ENCODE data around the gene ZMYND12. TPM values are rescaled to one million over a fixed set of nuclear protein-coding genes. Genes with fewer than 3 reads are reported as not detected.
"Not testable (repeated sequence)": the region's sequence is repeated elsewhere in the genome, so short reads cannot be mapped to it uniquely, and the experiment has no call there.

Gene ZMYND12, protein sequence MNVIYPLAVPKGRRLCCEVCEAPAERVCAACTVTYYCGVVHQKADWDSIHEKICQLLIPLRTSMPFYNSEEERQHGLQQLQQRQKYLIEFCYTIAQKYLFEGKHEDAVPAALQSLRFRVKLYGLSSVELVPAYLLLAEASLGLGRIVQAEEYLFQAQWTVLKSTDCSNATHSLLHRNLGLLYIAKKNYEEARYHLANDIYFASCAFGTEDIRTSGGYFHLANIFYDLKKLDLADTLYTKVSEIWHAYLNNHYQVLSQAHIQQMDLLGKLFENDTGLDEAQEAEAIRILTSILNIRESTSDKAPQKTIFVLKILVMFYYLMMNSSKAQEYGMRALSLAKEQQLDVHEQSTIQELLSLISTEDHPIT
- total RNA-seq: 1 to 10 TPM in 1 of 4 donors, under 1 TPM in 3; 0.54 to 1.1 (median 0.77) TPM
- 10 to 100 TPM in 1 of 3 donors, 1 to 10 TPM in 2; 1.0 to 10.9 (median 1.2) TPM for polyA plus RNA-seq

GRCh38 chr1:42456010-42456753, at the start of gene ZMYND12, which contains the start of gene PPCS:
ZMYND12 (minus strand) TSS chr1:42456022; CDS start chr1:42455997, 25 bp downstream.
PPCS (plus strand) TSS chr1:42456543; CDS start chr1:42456566, 23 bp downstream.
- Histone ChIP-seq H3K9me3 (no peaks in the 10 kb centered on the region), H3K4me3 (peak within 1 kb of the TSS; percentile 80 to 99 (median 92)), H3K4me1 (peaks cover 0 to 24% (median 19%) of the 10 kb centered on the region in 4 donors), H3K27ac (peak within 1 kb of the TSS; percentile 88 to 93 (median 90)), H3K27me3 (no peaks in the 10 kb centered on the region), H3K36me3 (peaks cover 0 to 32% (median 9%) of the 10 kb centered on the region in 4 donors)
- intact Hi-C loops (cut with DNase I): loop anchor here (1.0 to 10.0 kb wide), 4 partner anchors 37 to 281 kb away; partner anchors contain the start of genes FOXJ3 and RIMKLA
- peak; percentile 92 for DNase-seq
- TF ChIP-seq POLR2AphosphoS5 (IDR thresholded peaks at IDR 0.05): peak; percentile 44 to 87 (median 65)
- no peak for TF ChIP-seq EP300 (IDR thresholded peaks at IDR 0.05)
- peak; percentile 36 to 66 for TF ChIP-seq POLR2A (IDR thresholded peaks at IDR 0.05)
- TF ChIP-seq, protein P1, sequence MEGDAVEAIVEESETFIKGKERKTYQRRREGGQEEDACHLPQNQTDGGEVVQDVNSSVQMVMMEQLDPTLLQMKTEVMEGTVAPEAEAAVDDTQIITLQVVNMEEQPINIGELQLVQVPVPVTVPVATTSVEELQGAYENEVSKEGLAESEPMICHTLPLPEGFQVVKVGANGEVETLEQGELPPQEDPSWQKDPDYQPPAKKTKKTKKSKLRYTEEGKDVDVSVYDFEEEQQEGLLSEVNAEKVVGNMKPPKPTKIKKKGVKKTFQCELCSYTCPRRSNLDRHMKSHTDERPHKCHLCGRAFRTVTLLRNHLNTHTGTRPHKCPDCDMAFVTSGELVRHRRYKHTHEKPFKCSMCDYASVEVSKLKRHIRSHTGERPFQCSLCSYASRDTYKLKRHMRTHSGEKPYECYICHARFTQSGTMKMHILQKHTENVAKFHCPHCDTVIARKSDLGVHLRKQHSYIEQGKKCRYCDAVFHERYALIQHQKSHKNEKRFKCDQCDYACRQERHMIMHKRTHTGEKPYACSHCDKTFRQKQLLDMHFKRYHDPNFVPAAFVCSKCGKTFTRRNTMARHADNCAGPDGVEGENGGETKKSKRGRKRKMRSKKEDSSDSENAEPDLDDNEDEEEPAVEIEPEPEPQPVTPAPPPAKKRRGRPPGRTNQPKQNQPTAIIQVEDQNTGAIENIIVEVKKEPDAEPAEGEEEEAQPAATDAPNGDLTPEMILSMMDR (IDR thresholded peaks at IDR 0.05): peak in 2 of 4 experiments; percentile 23 to 45
- 0% methylated on average over 66 of the region's 66 CpGs for WGBS, 2 donors

DNA sequence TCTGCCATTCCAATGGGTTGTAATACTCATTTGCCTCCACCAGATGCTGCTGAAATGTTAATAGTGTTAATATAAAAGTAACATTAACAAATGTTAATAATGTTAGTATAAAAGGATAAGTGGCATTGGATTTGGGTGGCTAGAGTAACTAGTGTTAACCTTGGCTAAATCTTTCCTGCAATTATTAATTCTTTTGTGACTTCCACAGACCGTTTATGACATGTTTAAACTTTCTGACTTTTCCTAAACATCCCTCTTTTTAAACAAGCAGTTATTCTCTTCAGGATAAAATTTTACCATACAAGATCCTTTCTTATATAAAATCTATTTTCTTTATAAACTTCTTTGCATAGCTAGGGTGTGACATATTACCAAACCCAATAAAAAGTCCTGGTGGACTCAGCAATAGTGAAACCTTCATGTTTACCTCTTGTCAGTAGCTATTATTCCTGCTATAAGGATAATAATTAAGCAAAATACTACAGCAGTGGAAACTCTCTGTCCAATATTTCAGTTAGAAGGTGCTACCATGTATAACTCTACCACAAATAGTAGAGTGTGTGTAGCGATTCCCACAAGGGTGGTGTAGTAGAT, 48.8 kb upstream of the ZMYND12 start:
- Histone ChIP-seq H3K27ac (no peak overlapping the region), H3K4me1 (no peaks in the 10 kb centered on the region), H3K4me3 (no peak overlapping the region), H3K36me3 (peaks cover 0 to 14% (median 1%) of the 10 kb centered on the region in 4 donors), H3K27me3 (no peaks in the 10 kb centered on the region), H3K9me3 (peaks cover 0 to 13% (median 5%) of the 10 kb centered on the region in 4 donors)
- TF ChIP-seq EP300 (IDR thresholded peaks at IDR 0.05) (no peak), POLR2A (IDR thresholded peaks at IDR 0.05) (no peak), POLR2AphosphoS5 (IDR thresholded peaks at IDR 0.05) (no peak)
- TF ChIP-seq, protein P1 (IDR thresholded peaks at IDR 0.05): no peak
- intact Hi-C loops (cut with DNase I): no loop called here
- WGBS, 2 donors: 92 to 94% methylated on average over 2 of the region's 2 CpGs
- no peak for DNase-seq

- H3K9me3 ChIP-seq; H3K27me3 ChIP-seq; H3K4me3 ChIP-seq; DNase-seq; intact Hi-C loops (cut with DNase I); H3K27ac ChIP-seq; H3K4me1 ChIP-seq: not testable (repeated sequence)
- H3K36me3 ChIP-seq: peaks cover 0 to 28% (median 1%) of the 10 kb centered on the region in 4 donors
- WGBS, 2 donors: 96% methylated on average over 11 of the region's 11 CpGs
Measured at GRCh38 chr1:42502031-42502430, 46.2 kb upstream of the ZMYND12 start.

GRCh38 chr1:42490237-42490636, 34.4 kb upstream of the ZMYND12 start:
- Histone ChIP-seq H3K36me3 (peaks cover 0 to 5% (median 0%) of the 10 kb centered on the region in 4 donors), H3K27ac (no peak overlapping the region), H3K9me3 (no peaks in the 10 kb centered on the region), H3K4me3 (no peak overlapping the region), H3K4me1 (no peaks in the 10 kb centered on the region), H3K27me3 (no peaks in the 10 kb centered on the region)
- TF ChIP-seq, protein P1 (IDR thresholded peaks at IDR 0.05): no peak
- TF ChIP-seq POLR2AphosphoS5 (IDR thresholded peaks at IDR 0.05) (no peak), EP300 (IDR thresholded peaks at IDR 0.05) (no peak), POLR2A (IDR thresholded peaks at IDR 0.05) (no peak)
- intact Hi-C loops (cut with DNase I): no loop called here
- DNase-seq: no peak
- 95 to 97% methylated on average over 3 of the region's 3 CpGs for WGBS, 2 donors

Measured in sigmoid colon (tissue), 7 donors.